HG03520 (cell line): Measurements from ENCODE around the gene XRCC4.
A peak's percentile ranks its signal among the peaks of the same experiment; 100 is the strongest.
"Not testable (repeated sequence)": the region's sequence is repeated elsewhere in the genome, so short reads cannot be mapped to it uniquely, and the experiment has no call there.

ENCODE experiments used
- ATAC-seq: cut with Tn5 transposase; IDR thresholded peaks from one replicate; pipeline ENCODE4 v1.9.1; 2021; ENCODE audit warnings: mild to moderate bottlenecking, moderate library complexity; ENCODE audit not compliant: unreplicated experiment

The XRCC4 gene

DNA sequence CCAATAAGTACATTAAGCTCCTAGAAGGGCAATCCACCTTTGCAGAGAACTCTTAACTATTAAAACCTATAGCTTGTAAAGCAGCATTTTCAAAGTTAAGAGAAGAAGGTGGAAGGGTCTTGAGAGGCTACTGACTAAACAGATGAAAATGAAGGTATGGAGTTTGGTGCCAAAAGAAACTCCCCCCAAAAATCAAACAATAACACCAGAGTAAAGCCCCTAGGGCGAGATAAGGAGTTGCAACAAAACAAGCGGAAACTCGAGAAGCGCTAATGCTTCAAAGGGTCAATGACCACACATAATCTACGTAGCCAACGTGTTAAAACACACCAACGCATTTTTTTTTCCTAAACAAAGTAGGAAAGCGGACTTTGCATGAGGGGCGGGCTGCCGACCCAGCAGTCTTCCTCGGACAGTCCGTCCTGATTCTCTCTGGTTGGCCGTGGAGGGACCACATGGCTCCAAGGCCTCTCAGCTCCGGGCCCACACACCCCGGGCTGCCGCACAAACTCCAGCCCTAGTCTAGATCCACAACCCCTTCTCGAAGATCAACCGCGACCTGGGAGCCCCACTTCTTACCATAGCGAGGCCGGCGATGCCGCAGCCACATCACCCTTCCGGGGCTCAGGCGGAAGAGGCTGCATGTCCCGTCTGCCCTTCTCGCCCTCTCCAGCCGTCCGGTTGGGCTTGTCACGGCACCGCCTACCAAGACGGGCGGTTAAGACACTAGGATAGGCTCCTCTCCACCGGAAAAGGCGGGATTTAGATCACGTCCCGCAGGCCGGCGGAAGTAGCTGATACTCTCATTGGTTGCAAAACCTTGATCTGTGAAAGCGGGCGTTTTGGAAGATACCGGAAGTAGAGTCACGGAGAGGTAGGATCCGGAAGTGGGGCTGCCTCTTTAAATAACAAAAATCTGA is at the start of gene XRCC4, which contains the start of gene TMEM167A:
Gene XRCC4, plus strand, starts transcription at position 806 of the 920 bp plus-strand sequence. CDS start 27,373 bp downstream, outside the sequence.
Gene TMEM167A, minus strand, starts transcription at position 653 of the 920 bp plus-strand sequence. Its CDS starts 71 bp downstream, at position 582.
- peak; percentile 97 for ATAC-seq

DNA sequence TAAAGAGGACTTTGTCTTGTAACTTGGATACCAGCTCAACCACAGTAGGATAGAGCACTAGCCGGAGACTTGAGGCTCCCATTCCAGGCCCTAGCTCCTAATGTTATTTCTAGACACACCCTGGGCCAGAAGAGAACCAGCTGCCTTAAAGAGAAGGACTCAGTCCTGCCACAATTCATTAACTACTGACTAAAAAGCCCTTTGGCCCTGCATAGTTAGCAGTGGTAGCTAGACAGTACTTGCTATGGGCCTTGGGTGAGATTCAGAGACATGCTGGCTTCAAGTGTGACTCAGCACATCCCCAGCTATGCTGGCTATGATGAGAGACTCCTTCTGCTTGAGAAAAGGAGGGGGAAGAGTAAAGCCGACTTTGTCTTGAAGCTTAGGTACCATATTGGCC is 47.4 kb upstream of the XRCC4 start:
- ATAC-seq = no peak

DNA sequence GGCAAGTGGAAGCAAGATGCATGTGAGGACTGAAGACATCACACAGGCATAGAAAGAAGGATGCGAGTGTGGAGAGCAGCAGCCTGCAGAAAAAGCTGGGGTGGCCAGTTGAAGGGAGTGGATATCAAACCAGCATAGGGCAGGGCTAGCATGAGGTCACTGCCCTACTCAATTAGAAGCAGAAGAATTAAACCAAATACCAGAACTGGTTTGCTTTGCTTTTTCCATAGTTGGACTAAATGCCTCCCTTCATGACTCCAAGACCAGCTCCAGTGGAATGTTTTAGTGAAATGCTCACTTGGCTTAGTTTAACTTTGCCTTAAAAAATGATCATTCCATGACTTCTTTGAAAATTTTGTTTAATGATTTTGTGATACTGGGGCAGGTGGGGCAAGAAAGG is 46.0 kb upstream of the XRCC4 start:
- no peak for ATAC-seq

DNA sequence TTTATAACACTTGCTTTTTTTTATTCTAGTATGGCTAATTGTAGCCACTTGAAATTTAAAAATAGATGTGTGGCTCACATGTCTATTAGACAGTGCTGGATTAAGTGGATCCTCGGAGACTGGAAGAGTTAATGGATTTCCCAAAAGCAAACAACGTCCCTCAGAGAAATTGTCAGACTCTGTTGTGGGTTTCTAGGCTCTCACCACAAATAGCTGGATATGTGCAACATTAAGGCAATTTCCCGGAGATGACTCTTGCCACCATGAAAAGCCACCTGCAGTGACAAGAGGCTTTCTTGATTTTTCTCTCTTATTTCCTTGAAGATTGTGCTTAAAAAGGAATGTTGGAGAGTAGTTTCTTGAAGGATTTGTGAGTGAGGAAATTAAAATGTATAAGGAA is 43.3 kb upstream of the XRCC4 start:
- no peak for ATAC-seq

DNA sequence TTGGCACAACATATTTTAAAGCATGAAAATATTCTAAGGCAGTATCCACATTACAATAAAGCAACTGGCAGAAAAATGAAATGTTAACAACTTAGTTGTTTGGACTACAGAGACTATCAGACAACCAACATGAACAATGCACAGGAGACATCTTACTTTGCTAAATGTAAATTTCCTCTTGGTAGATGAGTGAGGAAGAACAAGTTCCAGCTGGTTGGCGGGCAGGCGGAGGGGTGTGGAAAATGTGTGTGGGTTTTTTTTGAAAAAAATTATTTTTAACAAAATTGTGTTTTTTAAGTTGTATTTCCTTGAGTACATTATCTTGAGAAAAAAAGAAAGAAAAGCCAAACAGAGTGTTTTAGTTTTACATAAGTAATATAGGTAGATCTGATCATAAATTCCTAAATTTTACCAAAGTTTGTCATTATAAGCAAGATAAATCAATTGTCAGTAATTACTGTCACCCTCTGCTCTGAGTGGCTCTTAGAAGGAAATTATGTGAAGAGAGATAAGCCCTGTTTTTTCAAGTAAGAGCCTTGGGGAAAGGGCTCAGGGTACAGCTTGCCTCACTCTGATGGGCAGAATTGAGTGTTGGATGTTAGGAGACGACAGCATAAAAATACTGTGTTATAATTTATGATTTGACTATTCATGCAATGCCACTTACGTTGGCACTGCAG is 42.7 kb upstream of the XRCC4 start:
- ATAC-seq = no peak

DNA sequence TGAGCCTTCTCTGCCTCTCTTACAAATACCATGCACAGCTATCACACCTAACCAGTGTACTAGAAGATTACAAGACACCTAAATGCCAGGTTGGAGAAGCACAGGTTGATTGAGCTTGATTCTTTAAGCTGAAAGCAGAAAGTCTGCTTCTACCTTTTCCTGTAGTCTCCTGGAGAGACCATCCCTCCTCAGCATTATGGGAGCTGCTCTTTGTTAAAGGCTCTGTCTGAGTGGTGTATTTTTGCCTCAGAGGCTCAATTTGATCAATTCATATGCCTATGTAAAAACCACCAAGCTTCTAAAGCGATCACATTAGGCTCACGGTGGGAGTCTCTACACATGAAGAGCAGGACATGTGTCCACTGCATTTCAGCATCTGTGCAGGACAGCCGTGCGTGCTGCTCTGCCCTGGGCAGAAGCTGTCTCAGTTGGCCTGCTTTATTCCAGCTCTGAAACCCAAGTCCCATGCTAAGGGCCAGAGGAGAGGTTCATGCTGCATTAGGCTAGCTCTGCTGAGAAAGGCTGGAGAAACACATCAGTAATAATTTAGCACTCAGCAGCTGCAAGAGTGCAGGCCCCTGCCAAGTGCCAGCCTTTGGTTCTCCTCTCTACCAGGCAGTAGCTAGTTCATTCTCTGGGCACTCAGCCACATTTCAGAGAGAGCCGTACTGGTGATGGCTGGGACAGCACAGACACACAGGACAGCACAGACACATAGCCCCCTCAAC is 41.8 kb upstream of the XRCC4 start:
- no peak for ATAC-seq

DNA sequence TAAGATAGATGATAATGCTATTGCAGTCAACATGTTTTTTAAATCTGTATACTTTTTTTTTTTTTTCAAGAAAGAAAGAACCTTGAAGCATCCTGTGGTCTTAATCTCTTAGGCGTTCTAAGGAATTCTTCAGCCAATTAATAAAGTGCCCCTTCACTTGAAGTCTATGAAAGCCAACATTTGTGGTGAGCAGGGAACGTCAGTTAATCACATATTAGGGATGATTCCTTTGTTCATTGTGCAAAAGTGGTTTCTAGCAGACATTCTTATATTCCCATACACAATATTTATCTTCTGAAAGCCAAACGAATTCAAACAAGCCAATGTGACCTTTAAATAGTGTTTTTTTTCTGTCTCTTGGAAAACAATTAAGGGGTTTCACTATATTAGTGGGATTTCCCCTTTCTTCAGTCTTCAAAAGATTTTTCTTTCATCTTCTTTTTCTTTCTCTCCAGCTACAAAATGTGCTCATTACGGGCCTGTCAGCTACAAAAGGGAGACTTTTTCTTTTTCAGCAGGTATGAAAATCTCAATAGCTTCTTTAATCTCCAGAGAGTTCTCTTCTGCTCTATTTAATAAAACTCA is 40.3 kb upstream of the XRCC4 start:
- no peak for ATAC-seq

DNA sequence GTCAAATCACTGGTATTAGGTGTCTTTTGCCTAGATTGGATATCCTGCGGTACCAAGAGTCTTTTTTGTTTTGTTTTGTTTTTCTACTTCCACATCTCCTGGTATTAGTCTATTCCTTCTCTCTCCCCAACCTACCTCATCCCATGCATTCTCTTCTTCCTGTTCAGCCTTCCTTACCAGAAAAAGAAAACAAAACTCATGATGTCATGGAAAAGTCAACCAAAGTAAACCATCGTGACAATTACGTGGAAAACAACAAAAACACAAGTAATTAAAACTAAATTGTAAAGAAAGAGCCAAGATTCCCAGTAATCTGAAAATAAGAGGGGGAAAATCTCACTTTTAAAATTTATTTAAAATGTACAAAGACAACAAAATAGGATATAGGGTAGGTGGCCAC is 38.4 kb upstream of the XRCC4 start:
- no peak for ATAC-seq

DNA sequence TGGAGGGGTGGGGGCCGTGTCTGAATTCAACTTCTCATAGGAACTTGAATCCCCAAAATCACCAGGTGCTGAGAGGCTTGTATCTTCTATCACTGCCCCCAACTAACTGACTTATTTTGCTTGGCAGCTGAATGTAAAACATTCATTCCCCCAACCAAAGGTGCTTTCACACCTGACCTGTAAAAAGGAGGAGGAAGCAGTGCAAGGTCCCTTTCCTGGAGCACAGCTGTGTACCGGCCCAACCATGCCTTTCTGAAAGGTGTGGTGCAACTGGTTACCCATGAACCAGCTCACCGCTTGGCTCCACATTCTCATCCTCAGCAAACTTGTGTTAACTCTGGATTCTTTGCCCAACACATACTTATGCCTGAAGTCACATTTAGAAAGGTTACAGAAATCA is 34.8 kb upstream of the XRCC4 start:
- ATAC-seq = no peak

DNA sequence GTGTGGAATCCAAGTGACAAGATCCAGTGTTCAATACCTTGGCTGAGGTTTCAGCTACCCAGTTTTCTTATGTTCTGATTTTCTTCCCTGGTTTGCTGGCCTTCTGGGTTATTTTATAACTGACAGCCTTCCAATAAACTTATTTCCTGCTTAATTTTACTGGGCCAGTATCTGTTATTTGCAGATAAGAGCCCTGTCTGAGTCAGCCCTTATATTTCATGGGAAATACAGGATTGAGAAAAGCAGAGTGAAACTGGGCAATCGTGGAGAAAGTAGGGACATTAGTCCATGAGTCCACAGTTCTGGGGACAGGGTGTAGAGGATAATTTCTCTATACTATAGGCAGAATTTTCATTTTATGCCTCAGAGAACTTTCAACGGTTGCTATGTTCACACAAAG is 32.4 kb upstream of the XRCC4 start:
- ATAC-seq = no peak

DNA sequence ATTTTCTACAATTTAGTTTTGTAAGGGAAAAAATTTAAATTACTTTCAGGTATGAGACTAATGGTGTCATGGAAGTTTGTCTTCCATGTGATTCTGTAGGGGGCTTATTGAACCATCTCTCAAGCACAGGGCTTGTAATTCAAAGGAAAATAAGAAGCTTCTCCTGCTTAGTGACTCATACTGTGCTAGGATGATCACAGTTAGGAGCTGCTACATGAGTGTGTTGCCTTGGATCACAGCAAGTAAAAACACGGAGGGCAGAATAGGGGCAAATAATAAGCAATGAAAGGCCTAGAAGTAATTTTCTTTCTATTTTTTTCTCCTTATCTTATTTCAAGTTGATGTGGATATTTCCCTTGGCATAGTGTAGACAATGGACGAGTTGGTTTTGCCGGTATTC is 29.1 kb upstream of the XRCC4 start:
- no peak for ATAC-seq

DNA sequence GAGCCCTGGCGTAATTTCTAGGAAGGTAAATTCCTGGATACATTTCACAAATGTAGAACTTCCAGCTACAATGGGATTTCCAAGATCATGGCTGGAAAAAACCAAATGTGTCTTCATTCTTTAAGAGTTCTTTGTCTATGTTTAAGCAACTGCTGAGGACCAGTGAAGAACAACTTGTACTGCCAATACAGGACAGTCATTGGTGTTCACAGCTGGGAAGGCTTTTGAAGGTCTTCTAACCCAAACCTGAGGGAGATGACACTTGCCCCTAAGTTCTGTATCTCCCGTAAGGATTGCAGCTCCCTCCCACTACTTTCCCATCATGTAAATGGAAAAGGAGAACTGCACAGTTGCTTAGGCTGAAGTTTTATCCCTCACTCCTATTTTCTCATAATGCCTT is 28.5 kb upstream of the XRCC4 start:
- ATAC-seq = no peak

DNA sequence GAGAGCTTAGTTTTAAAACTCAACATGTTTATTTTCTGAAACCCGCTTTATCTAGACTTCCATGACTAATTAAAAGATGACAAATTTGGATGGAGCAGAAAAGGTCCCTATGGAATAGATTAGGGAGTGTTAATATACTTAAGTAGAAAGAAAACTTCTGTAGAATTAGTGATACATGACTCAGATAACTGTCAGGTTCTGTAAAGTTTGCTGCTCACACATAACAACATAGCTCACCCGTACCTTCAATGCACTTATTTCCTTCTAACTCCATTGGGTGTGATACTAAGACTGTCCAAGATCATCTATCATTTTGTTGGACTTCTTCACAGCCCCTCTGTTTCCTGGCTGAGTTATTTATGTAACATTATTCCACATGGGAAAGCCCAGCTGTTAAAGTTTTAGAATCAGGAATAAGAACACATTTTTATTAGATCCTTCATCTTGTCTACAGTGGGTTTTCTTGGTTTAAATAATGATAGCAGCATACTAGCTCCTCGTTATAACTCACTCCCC is 27.9 kb upstream of the XRCC4 start:
- ATAC-seq = no peak

DNA sequence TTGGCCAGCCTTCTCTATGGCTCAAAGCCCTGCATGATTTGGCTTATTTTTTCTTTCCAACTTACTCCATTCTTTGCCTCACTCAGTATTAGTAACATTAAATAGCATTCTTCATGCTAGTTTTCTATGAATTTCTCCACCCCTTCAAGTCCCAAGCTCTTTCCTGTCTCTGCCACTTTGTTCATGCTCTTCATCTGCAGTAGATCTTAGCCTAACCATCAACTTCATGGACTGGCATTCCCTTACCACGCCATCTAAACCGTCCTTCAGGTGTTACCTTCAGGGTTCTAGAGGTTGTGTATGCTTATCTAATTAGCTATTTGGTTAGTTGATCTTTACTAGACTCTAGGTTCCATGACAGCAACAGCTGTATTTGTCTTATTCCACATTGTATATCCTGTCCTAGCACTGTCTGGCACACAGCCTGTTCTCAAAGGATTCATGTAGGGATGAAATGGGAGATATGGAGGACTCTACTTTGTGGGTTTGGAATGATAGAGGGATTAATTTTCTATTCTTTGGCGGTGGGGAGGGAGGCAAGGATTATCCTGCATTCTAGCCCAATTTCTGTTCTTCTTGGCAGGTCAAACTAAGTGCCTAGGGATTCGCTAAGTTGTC is 26.5 kb upstream of the XRCC4 start:
- ATAC-seq = no peak

DNA sequence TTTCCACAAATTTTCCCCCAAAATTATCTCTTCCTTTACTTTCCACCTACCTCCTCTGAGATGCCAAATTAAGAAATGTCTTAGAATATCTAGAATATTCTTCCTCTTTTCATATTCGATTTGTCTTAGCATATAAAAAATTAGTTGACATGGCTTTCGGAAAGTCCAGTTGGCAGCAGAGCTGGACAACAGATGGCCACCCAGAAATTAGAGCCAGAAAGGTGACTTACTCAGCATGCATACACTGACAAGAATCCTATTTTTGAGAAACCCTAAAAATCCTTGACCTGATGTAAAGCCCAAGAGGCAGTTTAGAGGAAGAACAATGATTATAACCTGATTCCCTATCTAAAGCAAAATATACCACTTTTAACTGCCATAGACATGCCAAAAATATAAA is 22.2 kb upstream of the XRCC4 start:
- ATAC-seq = no peak

DNA sequence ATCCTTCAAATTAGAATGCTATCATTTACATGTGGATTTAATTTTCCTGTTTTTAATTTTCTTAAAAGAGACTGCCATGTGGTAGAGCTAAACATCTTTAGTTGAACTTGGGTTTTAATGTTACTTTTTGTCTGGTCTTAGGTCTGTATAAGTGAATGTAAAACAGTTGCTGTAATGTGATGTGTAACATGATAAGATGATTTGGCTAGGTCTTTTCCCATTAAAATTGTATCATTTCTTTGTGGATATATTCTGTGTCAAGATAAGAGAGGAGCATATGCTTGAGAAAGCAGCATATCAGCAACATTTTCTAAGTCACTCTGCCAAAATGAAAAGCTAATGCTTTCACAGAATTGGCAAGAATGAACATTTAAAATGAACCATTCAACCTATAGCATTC is 18.6 kb upstream of the XRCC4 start:
- ATAC-seq = no peak

DNA sequence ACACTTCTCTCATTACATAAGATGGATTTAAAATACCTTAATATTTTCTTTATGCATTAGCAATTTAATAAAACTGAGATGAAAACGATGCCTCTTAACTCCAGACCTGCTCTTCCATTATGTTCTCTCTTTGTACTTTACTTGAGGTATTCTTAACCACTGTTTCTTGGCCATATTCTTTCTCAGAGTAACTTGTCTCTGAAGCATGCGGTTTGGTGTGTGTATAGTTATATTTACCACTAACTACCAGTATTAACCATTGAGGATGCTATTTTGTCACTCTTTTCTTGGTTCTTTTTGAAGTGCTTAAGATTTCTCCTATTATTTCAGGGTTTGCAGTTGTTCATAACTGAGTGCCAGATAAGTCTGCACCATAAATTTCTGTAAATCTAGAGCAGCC is 18.0 kb upstream of the XRCC4 start:
- ATAC-seq = no peak

DNA sequence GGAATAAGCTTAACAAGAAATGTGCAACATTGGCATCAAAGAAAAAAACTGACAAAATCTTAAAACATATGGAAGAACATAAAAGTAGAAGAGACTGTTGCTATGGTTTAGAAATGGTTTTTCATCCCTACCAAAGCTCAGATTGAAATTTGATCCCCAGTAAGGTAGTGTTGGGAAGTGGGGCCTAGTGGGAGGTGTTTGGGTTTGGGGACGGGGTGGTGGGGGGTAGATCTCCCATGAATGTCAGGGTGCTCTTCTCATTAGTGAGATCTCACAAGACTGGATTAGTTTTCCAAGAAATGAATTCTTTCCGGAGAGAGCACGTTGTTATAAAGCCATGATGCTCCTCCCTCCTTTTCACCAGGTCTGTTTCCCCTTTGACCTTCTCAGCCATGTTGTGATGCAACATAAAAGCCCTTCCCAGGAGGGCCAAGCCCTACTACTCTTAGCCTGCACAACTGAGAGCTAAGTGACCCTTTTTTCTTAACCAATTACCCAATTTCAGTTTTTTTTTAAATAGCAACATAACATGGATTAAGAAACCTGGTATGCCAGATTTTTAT is 10.7 kb upstream of the XRCC4 start:
- no peak for ATAC-seq

DNA sequence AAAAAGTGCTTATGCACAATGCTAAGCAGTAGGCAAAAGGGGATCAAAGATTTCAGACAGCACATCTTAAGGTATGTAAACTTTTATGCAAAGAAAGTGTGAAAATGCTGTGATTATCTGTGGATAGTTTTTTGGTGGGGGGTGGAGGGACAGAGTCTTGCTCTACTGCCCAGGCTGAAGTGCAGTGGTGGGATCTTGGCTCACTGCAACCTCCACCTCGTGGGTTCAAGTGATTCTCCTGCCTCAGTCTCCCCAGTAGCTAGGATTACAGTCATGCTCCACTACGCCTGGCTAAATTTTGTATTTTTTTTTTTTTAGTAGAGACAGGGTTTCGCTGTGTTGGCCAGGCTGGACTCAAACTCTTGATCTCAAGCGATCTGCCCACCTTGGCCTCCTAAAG is 10.0 kb upstream of the XRCC4 start:
- ATAC-seq = not testable (repeated sequence)
